SK-N-DZ (cell line): ENCODE measurements around the gene WAC.
A peak's percentile ranks its signal among the peaks of the same experiment; 100 is the strongest.

Experiments
- DNase-seq: peaks from one replicate; pipeline ENCODE4 v3.0.0-alpha.2; 2015; ENCODE audit warnings: low spot score
- small RNA-seq, 2 experiments: library from RNA; depleted of rRNA; stranded (forward); fragments of <200 nt; gene quantifications; one replicate each; pipeline ENCODE3, GENCODE V24; 2014

WAC gene

DNA sequence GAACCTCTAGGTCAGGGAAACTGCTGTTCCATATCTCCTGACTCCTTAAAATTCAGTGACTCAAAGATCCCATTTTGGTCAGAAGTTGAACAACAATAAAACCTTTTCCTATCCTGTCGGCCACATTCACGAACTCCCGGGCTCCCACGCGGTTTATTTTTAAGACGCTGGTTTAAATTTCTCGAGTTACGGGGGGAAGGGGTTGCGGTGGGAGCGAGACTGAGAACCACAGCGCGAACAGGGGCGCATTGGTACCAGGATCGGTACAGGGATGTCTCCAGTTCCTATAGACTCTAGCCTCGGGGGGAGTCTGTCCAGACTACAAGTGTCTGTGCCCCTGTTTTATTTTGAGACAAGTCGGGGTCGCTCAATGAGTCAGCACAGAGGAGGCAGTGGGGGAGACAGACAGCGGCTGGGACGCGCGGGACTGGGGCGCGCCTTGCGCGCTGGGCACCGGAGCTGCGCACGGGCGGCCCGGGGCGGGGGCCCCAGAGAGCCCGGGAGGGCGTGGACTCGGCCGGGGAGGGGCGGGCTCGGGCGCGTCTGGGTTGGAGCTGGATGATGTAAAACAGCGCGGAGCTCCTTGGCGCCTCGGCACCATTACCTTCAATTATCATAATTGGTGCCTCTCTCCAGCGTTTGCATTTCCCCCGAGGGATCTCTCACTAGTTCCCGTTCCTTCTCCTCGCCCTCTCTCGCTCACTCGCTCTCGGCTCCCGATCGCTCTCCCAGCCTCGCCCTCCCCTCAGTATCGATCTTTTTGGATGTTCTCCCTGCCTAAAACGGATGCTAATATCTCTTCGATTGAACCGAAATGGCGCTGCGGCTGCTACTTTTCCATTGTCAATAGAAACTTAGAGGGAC is 135.7 kb downstream of the WAC start:
- DNase-seq, result peak; percentile 56

- DNase-seq, result no peak
Observed at GRCh38 chr10:28669227-28670173, 136.6 kb downstream of the WAC start.

Small RNAs within 50 kb of the gene (small RNA-seq; reads per million reads assigned to genes)
- gene RNU4ATAC6P, result 0 to 0.04 reads per million in 2 experiments
- gene RNU6-1067P, result 0 to 0.04 reads per million in 2 experiments
